Activated CD8-positive, alpha-beta memory T cell treated with anti-CD3 and anti-CD28 coated beads, Interleukin-2, amount 50 U/mL, for 4 hours (primary cell): ENCODE data around the gene TBC1D16.

ENCODE experiments used
- DNase-seq: peaks from one replicate; pipeline ENCODE4 v3.0.0-alpha.2; 2020

Gene TBC1D16

DNA sequence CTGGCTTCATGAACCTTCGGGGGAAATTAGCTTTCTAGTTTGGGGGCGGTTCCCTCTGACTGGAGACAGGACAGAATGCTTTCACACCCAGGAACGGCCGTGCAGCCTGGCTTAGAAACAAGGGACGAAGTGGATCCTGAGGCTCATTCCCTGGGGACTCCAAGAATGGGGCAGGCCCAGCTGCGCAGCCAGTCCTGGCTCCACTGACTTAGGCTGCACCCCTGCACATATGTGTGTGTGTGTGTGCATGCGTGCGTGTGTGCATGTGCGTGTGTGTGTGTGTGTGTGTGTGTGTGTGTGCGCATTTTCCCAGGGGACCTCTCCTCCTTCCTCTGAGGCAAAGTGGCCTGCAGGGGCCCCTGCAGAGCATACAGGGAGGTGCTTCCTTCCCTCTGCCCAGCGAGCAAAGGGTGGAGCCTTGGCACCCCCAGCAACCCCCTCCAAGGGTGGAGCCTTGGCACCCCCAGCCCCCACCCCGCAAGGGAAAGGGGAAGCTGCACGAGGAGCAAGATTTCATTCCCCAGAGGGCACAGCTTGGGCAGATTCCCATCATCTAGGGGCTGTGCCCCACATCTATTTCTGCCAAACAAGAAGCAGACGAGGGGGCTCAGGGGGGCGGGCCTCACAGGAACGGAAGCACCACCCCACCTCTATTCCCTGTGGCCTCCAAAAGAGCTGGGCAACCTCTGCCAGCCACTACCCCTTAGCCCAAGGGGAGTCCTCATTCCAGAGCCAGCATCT, 98.9 kb downstream of the TBC1D16 start:
- DNase-seq = no peak

DNA sequence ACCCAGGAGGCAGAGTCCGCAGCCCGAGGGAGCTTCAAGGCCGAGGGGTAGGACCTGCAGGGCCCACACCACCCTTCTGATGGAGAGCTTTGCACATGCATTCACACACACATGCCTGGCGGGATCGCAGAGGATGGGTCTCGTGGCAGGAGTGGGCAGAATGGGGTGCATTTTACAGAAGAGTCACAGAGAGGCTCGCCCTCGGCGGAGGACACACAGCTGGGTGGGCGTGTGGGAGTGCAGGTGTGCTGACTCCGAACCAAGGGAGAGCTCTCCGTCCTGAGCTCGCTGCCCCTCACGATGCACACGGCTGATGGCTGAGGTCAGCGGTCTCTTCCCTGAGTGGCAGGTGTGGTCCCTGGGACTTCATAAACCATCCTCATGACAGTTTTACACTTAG, 99.6 kb downstream of the TBC1D16 start:
- DNase-seq = no peak

DNA sequence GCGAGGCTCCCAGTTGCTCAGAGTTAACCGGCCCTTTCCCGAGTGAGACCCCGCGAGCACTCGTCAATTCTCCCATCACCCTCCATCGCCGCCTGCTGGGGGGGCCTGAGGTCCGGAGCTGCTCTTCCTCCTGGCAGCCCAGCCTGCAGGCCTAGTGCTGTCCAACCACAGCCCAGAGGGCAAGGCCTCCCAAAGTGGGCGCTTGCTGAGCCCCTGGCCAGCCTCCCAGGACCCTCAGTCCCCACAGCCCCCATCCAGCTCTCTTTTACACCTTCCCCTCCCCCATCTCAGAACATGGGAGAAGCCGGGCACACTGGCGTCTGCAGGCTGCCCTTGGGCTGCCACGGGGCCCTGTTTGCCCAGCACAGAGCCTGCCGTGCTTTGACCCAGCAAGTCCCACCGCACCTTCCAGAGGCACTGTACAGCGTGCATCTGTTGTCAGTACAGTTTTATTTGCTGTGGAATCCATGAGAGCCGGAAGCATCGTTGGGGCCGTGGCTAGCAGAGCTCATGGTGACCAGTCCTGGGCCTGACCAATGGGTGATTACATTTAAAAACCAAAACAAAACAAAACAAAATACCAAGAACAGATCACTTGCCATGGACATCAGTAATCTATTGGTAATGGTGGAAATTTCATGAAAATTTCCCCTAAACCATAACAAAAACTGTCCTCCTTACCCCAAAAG, 100.3 kb downstream of the TBC1D16 start:
- no peak for DNase-seq

DNA sequence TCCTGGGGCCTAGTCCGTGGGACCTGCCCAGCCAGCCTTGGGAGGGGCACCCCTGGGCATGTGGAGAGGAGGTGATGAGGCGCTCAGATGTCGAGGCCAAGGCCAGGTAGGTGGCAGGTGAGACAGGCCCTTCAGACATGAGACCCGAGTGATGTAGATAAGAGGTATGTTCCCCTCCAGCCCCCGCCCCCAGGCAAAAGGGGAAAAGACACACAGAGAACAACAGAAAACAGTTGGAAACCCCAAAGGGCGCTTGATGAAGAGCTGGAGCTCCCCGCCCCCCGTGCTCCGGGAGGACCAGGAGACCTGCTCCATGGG, 101.1 kb downstream of the TBC1D16 start:
- no peak for DNase-seq

- DNase-seq = no peak
Measured at GRCh38 chr17:79933863-79934652, 101.6 kb downstream of the TBC1D16 start.

DNA sequence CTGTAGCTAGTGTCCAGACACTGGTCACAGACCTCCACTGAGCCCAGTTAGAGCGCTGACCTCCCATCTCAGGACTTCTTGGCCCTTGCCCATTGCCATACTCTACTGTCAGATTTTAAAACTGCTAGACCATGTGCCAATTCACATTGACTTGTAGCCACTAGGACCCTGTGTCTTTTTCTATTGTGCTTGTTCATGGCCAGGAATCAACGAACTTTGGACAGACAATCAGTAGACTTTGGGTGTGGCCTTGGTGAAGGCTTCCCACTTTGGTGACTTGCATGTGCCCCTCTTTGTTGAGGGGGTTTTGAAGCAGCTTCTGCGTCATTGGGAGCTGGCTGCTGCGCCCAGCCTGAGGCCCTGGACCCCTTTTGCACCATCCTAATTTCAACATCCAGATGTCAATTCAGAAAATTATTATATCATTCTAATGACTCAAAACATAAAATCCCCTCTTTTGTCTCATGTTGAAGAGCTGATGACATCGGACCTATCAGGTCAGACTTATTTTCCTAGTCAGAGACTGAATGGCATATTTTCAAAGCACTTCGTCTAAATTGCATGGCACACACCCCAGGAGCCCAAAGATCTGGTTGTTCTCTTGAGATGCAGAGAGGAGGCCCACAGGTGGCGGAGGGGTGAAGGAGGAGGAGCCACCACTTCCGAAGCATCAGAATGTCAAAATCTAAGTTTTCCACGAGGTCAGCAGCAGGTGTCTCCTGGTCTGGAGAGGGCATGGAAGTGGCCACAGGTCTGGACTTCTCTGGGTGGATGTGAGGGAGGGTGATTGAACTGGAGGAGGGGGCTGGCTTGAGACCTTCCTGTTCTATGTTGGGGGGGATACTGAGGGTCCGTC, 103.0 kb downstream of the TBC1D16 start:
- DNase-seq = no peak

- DNase-seq = no peak
Measured at GRCh38 chr17:79931817-79932309, 103.8 kb downstream of the TBC1D16 start.

- no peak for DNase-seq
Measured at GRCh38 chr17:79930877-79931816, 104.5 kb downstream of the TBC1D16 start.

DNA sequence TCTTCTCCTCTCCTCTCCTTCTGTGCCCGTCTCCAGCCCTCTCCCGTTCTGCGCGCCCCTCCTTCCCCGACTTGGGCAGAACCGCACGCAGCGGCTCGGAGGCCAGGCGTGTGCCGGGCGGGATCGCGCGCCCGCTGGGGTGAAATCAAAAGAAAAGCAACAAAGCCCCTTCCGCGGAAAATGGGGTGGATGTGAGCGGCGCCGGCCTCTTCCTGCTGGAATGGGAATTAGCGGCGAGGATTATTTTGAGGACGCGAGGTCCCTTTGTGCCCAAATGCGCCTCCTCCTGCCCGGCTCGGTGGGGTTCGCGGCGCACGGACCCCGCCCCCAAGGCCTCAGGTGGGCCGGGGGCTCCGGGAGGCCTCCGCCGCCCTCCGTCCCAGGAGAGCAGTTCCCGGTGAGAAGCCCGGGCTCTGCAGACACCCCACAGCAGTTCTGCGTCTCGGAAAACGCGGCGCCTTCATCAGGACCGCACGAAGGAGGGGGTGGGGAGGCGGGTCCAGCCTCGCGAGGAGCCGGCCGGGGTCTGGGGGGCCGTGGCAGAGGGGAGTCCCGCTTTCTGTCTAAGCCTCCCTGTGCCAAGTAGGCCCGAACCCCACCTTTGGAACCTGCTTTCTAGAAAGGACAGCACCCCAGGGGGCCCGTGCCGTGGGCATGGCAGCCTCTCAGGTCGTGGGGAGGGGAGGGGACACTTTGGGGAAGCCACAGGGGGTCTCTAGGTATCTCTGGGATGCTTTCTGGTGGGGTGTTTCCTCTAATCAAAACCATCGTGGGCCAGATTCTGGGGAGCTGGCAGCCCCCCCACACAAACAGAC, 105.4 kb downstream of the TBC1D16 start:
- DNase-seq = no peak

GRCh38 chr17:79929257-79930061, 106.2 kb downstream of the TBC1D16 start:
- DNase-seq = no peak

DNA sequence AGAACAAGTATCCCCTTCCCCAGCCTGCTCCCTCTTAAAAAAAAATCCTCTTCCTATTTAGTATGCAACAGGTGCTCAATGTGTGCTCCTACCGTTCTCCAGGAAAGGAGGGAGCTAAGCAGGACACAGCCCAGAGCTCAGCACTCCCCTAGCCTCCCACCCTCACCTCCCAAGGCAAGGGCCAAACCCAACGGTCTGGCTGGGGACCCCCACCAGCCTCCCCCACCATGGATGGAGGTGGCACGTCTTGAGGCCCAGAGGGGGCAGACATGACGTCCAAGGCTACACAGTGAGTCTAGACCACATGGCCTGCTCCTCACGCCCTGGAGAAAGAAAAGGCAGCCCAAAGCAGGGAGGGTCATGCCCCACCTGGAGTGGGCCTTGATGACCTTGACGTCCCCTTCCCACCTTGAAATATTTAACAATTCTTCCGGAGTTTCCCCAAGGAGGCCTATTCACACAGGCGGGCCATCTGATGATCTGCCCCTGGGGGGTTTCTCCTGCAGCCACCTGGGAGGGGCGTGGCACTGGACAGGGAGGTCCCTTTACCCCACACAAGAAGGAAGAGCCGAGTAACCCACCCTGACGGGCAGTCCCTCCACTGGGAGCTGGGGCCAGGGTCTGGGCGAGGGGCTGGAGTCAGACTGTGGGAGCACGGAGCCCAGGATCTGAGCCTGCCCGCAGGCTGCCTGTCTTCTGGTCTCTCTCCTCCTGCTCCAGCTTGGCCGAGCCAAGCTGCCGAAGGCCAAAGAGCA, 107.0 kb downstream of the TBC1D16 start:
- no peak for DNase-seq

- no peak for DNase-seq
Measured at GRCh38 chr17:79927688-79928501, 107.8 kb downstream of the TBC1D16 start.

GRCh38 chr17:79927136-79927661, 108.5 kb downstream of the TBC1D16 start:
- no peak for DNase-seq

GRCh38 chr17:79926605-79927135, 109.0 kb downstream of the TBC1D16 start:
- no peak for DNase-seq

DNA sequence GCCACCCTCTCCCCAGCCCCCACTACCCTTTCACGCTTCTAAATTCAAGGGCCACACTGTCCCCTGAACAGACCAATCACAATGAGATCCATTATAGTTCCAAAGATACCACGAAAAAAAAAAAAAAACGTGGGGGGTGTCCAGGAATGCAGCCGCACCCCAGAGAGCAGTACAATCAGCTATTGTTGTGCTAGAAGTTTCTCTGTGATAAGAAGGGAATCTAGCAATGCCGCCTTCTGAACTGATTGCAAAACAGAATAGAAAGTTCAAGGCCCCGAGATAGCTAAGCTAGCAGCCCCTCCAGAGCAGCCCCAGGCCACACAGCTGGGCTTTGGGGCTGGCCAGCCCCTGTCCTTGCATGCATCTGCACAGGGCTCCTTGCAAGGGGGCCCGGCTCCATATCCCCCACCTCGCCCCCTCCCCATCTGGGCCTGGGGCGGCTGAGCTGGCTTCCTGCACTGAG, 109.5 kb downstream of the TBC1D16 start:
- no peak for DNase-seq

DNA sequence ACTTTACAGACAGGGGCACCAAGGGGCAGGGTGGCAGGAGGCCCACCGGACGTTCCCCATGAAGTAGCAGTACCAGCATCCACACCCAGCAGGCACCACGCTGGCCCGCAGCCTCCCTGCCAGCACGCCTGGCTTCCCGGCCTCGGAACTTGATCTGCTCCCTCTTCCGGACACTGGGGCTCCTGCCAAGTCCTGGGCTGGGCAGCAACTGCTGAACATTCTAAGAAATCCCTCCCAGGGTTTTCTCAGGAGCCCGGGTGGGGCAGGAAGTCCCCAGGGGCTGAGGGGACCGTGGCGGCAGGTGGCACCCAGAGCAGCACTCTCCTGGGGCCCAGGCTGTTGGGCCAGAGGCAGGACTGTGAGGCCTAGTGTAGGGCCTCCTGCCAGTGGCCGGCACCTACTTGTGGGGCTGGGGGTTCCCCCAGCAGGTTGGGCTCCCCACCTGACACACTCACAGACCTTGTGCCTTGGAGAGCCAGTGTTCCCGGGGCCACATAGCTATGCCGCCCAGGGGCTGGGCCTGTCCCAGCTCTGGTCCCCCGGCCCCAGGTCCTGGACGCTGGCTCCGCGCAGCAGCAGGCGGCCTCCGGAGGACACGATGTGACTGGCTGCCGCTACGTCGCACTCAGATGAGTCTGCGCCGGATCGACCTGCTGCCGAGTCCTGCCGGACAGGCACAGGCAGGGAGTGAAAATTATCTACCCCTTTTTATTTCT, 110.3 kb downstream of the TBC1D16 start:
- no peak for DNase-seq

DNA sequence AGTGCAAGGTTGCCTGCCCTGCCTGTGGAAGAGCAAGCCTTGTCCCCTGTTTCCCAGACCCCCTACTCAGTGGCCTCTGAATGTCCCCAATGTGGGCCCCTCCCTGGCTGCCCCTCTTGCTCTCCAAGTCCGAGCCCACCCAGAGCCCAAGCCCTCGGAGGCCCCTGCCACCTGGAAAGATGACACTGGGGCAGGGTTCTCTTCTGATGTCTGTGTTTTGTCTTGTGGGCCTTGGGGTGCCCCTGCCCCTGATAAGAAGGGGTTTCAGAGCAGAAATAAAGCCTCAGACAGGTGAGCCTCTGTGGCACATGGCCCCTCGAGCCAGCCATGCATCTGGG, 111.1 kb downstream of the TBC1D16 start:
- DNase-seq = no peak
